KMS-11 (cell line): ENCODE results near the gene TRA2A.

Source experiments
- H2AFZ ChIP-seq: fragments of 200-600 bp; sonication (generic); 2 replicates; pipeline ENCODE4 v1.6.1; 2016; ENCODE audit warnings: antibody characterized with exemption, mixed run types, low read depth
- H3K27ac ChIP-seq: fragments of 200-600 bp; sonication (generic); 2 replicates; pipeline ENCODE4 v1.6.1; 2016; ENCODE audit warnings: mild to moderate bottlenecking, mixed run types
- H3K27me3 ChIP-seq: fragments of 200-600 bp; sonication (generic); 2 replicates; pipeline ENCODE4 v1.6.1; 2017; ENCODE audit warnings: mild to moderate bottlenecking, low read depth, mixed run types, moderate library complexity; ENCODE audit not compliant: insufficient read depth
- H3K36me3 ChIP-seq: fragments of 200-600 bp; sonication (generic); 2 replicates; pipeline ENCODE4 v1.6.1; 2017; ENCODE audit warnings: mild to moderate bottlenecking, mixed run types; ENCODE audit not compliant: insufficient read depth
- H3K4me1 ChIP-seq: fragments of 200-600 bp; sonication (generic); 2 replicates; pipeline ENCODE4 v1.6.1; 2016; ENCODE audit warnings: mild to moderate bottlenecking, low read depth, mixed run types; ENCODE audit not compliant: poor library complexity, severe bottlenecking
- H3K4me2 ChIP-seq: fragments of 200-600 bp; sonication (generic); 2 replicates; pipeline ENCODE4 v1.7.0; 2016; ENCODE audit warnings: mild to moderate bottlenecking, mixed run types
- H3K4me3 ChIP-seq: fragments of 200-600 bp; sonication (generic); IDR thresholded peaks from 2 replicates; pipeline ENCODE4 v1.6.1; 2017; ENCODE audit warnings: low read depth, low read length, mixed read lengths; ENCODE audit not compliant: insufficient read depth
- H3K79me2 ChIP-seq: fragments of 200-600 bp; sonication (generic); 2 replicates; pipeline ENCODE4 v1.6.1; 2016; ENCODE audit warnings: low read depth, mixed run types; ENCODE audit not compliant: insufficient read depth
- H3K9ac ChIP-seq: fragments of 200-600 bp; sonication (generic); 2 replicates; pipeline ENCODE4 v1.6.1; 2016; ENCODE audit warnings: mild to moderate bottlenecking, mixed run types
- H4K20me1 ChIP-seq: fragments of 200-600 bp; sonication (generic); 2 replicates; pipeline ENCODE4 v1.6.1; 2016; ENCODE audit warnings: mild to moderate bottlenecking, mixed run types; ENCODE audit not compliant: insufficient read depth
- TF ChIP-seq, protein P1 (sequence below): fragments of 200-600 bp; sonication (generic); conservative IDR thresholded peaks from 2 replicates; pipeline ENCODE4 v1.6.1; 2017; ENCODE audit warnings: low read depth, mild to moderate bottlenecking, antibody characterized with exemption, low read length, moderate library complexity, mixed read lengths

Gene TRA2A

DNA sequence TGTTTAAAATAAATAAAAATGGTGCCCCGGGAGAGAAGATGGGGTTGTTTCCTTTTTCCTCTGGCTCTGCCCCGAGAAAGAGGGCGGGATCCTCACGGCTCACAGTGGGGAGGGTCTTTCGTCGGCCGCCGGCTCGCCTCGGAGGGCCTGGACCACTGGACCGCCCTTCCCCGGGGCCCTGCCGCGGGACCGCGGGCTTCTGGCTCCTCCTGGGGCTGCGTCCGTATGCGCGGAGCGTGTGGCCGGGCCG is 58.0 kb downstream of the TRA2A start:
- Histone ChIP-seq H3K79me2 (peaks cover 86% of the 10 kb centered on the region), H3K27ac (peak overlapping the region; percentile 95), H4K20me1 (no peaks in the 10 kb centered on the region), H3K27me3 (no peaks in the 10 kb centered on the region), H2AFZ (no peak overlapping the region), H3K36me3 (no peaks in the 10 kb centered on the region), H3K4me3 (peak overlapping the region; percentile 64), H3K4me2 (peak overlapping the region; percentile 99), H3K9ac (peak overlapping the region; percentile 94), H3K4me1 (peaks cover 20% of the 10 kb centered on the region)
- TF ChIP-seq, protein P1, sequence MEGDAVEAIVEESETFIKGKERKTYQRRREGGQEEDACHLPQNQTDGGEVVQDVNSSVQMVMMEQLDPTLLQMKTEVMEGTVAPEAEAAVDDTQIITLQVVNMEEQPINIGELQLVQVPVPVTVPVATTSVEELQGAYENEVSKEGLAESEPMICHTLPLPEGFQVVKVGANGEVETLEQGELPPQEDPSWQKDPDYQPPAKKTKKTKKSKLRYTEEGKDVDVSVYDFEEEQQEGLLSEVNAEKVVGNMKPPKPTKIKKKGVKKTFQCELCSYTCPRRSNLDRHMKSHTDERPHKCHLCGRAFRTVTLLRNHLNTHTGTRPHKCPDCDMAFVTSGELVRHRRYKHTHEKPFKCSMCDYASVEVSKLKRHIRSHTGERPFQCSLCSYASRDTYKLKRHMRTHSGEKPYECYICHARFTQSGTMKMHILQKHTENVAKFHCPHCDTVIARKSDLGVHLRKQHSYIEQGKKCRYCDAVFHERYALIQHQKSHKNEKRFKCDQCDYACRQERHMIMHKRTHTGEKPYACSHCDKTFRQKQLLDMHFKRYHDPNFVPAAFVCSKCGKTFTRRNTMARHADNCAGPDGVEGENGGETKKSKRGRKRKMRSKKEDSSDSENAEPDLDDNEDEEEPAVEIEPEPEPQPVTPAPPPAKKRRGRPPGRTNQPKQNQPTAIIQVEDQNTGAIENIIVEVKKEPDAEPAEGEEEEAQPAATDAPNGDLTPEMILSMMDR: no peak

DNA sequence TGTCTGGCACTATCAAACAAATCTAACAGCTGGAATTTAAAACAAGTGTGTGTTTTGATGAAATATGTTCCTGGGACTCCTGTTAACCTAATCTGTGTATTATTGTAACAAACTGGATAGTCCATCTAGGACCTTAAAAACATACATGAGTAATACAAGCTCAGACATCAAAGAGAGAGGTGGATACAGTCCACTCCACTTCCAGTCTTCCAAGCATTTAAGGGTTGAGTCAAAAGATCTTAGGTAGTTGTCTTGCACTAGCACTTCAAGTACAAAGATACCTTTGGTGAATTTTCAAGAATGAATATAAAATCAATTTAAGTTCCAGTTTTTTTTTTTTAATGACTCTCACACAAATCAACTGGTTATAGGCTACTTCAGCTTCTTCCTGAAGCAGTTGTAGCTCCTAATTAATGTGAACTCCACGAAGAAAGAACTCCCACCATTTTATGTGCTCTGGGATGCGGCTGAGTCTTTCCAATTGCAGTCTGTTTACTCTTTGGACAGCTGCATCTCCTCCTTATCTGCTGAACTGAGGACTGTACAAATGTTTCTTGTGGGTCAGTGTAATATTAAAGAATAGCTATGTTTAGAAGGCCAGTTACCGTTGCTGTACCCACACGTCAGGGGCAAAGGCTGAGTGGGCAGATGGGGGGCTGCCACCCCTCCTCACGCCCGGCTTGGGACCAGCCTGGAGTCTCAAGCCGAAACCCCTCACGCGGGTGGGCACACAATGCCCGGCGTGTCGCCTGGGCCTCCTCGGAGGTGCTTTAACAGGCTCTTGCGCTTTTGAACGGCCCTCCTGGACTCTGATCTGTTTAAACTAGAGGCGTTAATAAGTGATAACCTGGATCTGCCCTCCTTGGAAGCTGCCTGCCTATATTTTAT is 58.6 kb downstream of the TRA2A start:
- Histone ChIP-seq H3K9ac (peak overlapping the region; percentile 94), H2AFZ (no peak overlapping the region), H3K4me1 (peaks cover 15% of the 10 kb centered on the region), H4K20me1 (no peaks in the 10 kb centered on the region), H3K27ac (peak overlapping the region; percentile 95), H3K27me3 (no peaks in the 10 kb centered on the region), H3K79me2 (peaks cover 86% of the 10 kb centered on the region), H3K4me2 (peak overlapping the region; percentile 99), H3K36me3 (no peaks in the 10 kb centered on the region), H3K4me3 (peak overlapping the region; percentile 64)
- TF ChIP-seq, protein P1: no peak

DNA sequence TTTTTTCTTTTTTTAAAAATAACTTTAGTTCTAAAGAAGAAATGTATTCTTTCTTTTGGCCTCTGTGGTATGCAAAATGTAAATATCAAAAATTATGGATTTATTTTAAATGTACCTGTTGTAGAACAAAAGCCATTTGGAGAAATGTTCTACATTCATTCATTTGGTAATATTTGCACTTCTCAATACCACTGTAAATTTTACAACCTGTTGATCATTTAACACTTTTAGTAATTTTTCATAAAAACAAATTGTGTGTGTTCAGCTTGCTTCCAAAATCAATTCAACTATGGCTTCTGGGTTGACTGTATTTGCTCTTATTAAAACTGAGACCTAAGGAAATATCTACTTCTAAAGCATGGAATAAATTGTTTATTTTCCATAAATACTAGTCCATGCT is 59.2 kb downstream of the TRA2A start:
- no peaks in the 10 kb centered on the region for H3K36me3 ChIP-seq
- H2AFZ ChIP-seq: no peak overlapping the region
- H3K4me3 ChIP-seq: no peak overlapping the region
- H4K20me1 ChIP-seq: peaks cover 6% of the 10 kb centered on the region; the same call in 1 of the 2 replicates
- peaks cover 8% of the 10 kb centered on the region for H3K4me1 ChIP-seq
- peaks cover 86% of the 10 kb centered on the region for H3K79me2 ChIP-seq
- TF ChIP-seq, protein P1: no peak
- H3K27me3 ChIP-seq: no peaks in the 10 kb centered on the region
- peak overlapping the region; percentile 95 for H3K27ac ChIP-seq
- H3K9ac ChIP-seq: peak overlapping the region; percentile 94
- H3K4me2 ChIP-seq: peak overlapping the region; percentile 99

DNA sequence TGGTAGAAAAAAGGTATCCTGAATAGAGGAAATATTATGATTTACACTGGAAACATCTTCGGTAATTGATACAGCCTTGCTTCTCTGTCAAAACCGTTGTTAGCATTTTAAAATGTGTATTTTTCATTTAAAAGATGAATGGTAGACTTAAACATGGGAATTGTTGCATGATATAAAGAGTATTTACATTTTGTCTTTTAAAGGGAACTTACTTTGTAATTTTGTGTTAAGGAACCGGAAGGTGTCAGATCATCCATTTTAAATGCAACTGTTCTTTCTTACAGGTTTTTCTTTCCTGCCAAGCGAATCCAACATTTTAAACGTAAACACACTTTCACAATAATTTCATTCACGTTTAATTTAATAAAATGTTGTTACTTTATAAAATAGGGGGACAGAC is 59.7 kb downstream of the TRA2A start:
- Histone ChIP-seq H3K36me3 (0 out of 2 replicates have a peak, but pooled peaks cover under 1% of the 10 kb centered on the region), H4K20me1 (peaks cover 11% of the 10 kb centered on the region), H3K4me1 (peaks cover 3% of the 10 kb centered on the region), H3K27ac (peak overlapping the region; percentile 95), H3K4me2 (peak overlapping the region; percentile 99), H3K9ac (peak overlapping the region; percentile 94), H3K79me2 (peaks cover 86% of the 10 kb centered on the region), H3K4me3 (peak overlapping the region; percentile 3), H3K27me3 (no peaks in the 10 kb centered on the region), H2AFZ (no peak overlapping the region)
- TF ChIP-seq, protein P1: no peak
